GM12878 (cell line): ENCODE results near the gene OGFOD3.

Source experiments
- CTCF ChIP-seq, 3 experiments: IDR thresholded peaks in 2 of 3; conservative IDR thresholded peaks in 1 of 3; 2 replicates each; pipeline ENCODE4 v1.5.1; 2011; ENCODE audit warnings: low read depth in 3 of 3, low read length in 3 of 3, mild to moderate bottlenecking in 3 of 3, control low read depth in 2 of 3, moderate library complexity in 2 of 3, inconsistent platforms in 1 of 3, mixed read lengths in 1 of 3; ENCODE audit not compliant: control insufficient read depth in 2 of 3, insufficient read depth in 1 of 3; ENCODE audit errors: extremely low read depth in 1 of 3
- HCFC1 ChIP-seq: fragments of 150-350 bp; IDR thresholded peaks from 2 replicates; pipeline ENCODE4 v1.6.1; 2014; ENCODE audit warnings: low read length
- NR2C2 ChIP-seq: IDR thresholded peaks from 2 replicates; pipeline ENCODE4 v1.6.1; 2011; ENCODE audit warnings: borderline replicate concordance, low read depth; ENCODE audit not compliant: control insufficient read depth, insufficient read length
- POLR2A ChIP-seq: IDR thresholded peaks from 2 replicates; pipeline ENCODE4 v1.6.1; 2011; ENCODE audit warnings: low read depth, mild to moderate bottlenecking, low read length
- USF1 ChIP-seq: IDR thresholded peaks from 2 replicates; pipeline ENCODE4 v1.6.1; 2011; ENCODE audit warnings: borderline replicate concordance, low read depth, mild to moderate bottlenecking, moderate library complexity, mixed read lengths, low read length; ENCODE audit not compliant: insufficient read depth; ENCODE audit errors: extremely low read length

DNA sequence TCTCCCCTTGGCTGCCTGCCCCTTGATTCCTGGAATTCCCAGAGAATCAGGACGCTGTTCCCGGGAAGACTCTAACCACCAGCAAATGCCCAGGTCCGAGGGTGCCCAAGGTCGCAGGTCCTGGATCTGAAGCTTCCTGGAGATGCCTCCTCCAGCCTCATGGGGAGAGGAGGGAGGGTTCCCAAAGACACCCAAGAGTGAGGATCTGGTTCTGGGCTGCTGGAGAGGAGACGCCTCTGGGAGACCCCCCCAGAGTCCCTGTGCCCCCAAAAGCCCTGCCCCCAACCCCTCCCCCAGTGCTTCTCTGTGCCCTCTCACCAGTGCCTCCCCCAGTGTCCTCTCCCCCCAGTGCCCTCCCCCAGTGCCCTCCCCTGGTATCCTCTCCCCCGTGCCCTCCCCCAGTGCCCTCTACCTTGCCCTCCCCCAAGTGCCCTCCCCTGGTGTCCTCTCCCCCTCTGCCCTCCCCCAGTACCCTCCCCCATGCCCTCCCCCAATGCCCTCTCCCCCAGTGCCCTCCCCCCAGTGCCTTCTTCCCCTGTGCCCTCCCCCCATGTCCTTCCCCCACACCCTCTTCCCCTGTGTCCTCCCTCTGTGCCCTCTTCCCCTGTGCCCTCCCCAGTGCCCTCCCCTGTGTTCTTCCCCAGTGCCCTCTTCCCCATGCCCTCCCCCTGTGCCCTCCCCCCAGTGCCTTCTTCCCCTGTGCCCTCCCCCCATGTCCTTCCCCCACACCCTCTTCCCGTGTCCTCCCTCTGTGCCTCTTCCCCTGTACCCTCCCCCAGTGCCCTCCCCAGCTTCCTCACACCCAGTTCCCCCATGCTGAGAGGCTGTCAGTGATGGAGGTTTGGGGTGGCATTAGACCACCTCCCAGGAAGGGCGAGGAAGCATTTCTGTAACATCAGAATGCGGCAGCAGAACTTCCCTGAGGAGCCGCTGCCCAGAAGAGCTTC is 78.5 kb downstream of the OGFOD3 start:
- no peak for TF ChIP-seq USF1
- TF ChIP-seq NR2C2: no peak
- no peak for TF ChIP-seq HCFC1
- TF ChIP-seq CTCF (IDR thresholded peaks at IDR 0.05 in 2 of 3, conservative IDR thresholded peaks at IDR 0.05 in 1 of 3; ENCODE audit: control insufficient read depth in 2 of 3, extremely low read depth in 1 of 3, insufficient read depth in 1 of 3, low read depth in 3 of 3, low read length in 3 of 3): no peak
- no peak for TF ChIP-seq POLR2A
